ENCODE measurements around the gene TFF3.

DNA sequence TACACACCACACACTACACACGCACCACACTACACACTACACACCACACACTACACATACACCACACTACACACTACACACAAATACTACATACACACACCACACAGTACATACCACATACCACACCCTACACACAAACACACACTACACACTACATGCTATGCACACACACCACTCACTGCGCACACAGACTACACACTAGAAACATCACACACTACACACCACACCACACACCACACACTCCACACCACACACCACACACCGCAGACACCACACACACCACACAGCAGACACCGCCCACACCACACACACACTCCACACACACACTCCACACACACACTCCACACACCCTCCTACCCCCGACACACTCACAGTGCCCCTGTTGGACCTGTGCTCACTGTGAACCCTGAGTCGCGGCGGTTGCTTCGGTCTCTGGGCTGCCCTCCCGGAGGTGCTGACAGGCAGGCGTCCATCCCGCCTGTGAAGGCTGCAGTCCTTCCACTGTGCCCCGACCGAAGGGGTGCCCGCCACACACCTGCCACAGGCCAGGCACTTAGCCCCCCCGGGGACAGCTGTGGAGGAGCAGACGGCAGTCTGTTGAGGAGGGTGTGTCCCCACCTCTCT lies 21.4 kb downstream of the TFF3 start:
- TF ChIP-seq, protein P1, sequence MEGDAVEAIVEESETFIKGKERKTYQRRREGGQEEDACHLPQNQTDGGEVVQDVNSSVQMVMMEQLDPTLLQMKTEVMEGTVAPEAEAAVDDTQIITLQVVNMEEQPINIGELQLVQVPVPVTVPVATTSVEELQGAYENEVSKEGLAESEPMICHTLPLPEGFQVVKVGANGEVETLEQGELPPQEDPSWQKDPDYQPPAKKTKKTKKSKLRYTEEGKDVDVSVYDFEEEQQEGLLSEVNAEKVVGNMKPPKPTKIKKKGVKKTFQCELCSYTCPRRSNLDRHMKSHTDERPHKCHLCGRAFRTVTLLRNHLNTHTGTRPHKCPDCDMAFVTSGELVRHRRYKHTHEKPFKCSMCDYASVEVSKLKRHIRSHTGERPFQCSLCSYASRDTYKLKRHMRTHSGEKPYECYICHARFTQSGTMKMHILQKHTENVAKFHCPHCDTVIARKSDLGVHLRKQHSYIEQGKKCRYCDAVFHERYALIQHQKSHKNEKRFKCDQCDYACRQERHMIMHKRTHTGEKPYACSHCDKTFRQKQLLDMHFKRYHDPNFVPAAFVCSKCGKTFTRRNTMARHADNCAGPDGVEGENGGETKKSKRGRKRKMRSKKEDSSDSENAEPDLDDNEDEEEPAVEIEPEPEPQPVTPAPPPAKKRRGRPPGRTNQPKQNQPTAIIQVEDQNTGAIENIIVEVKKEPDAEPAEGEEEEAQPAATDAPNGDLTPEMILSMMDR (conservative IDR thresholded peaks at IDR 0.05), result no peak
- no peak for TF ChIP-seq ZFX (IDR thresholded peaks at IDR 0.05)

Data from C4-2B (cell line).